Heart right ventricle (tissue), 16 donors: ENCODE results near the gene ATP2B3. TPM values are rescaled to one million over a fixed set of nuclear protein-coding genes. Genes with fewer than 3 reads are reported as not detected.

Experiments
- ATAC-seq, 8 donors: fragments of 200-7000 bp; cut with Tn5 transposase; one replicate each; pipeline ENCODE4 v1.9.1; 2020; ENCODE audit warnings: mild to moderate bottlenecking in 8 of 8, moderate library complexity in 8 of 8, moderate number of reproducible peaks in 1 of 8
- DNase-seq, 2 donors: peaks; one replicate each; pipeline ENCODE4 v3.0.0-alpha.2; 2020
- H3K27ac ChIP-seq, 10 donors: fragments of 200-600 bp; sonication (generic) in 2 of 10; one replicate each; pipeline versions ENCODE4 v1.5.0 to v1.8.0; 2020 to 2022; ENCODE audit warnings: mild to moderate bottlenecking in 3 of 10
- H3K27me3 ChIP-seq, 7 donors: fragments of 200-600 bp; one replicate each; pipeline ENCODE4 v1.8.0; 2021 to 2022; ENCODE audit warnings: mild to moderate bottlenecking in 2 of 7
- H3K36me3 ChIP-seq, 9 donors: fragments of 200-600 bp; sonication (generic) in 1 of 9; one replicate each; pipeline versions ENCODE4 v1.5.0 to v1.8.0; 2020 to 2022; ENCODE audit warnings: mild to moderate bottlenecking in 2 of 9
- H3K4me1 ChIP-seq, 9 donors: fragments of 200-600 bp; sonication (generic) in 1 of 9; one replicate each; pipeline versions ENCODE4 v1.5.0 to v1.8.0; 2020 to 2022; ENCODE audit warnings: mild to moderate bottlenecking in 4 of 9
- H3K4me3 ChIP-seq, 10 donors: fragments of 200-600 bp; sonication (generic) in 2 of 10; one replicate each; pipeline versions ENCODE4 v1.5.0 to v1.8.0; 2020 to 2022; ENCODE audit warnings: mild to moderate bottlenecking in 7 of 10, moderate library complexity in 2 of 10
- H3K9me3 ChIP-seq, 11 donors: fragments of 200-600 bp in 10 of 11; sonication (generic) in 2 of 11; one replicate each; pipeline versions ENCODE4 v1.5.0 to v1.8.0; 2013 to 2022; ENCODE audit warnings: mild to moderate bottlenecking in 2 of 11, control low read depth in 1 of 11, moderate library complexity in 1 of 11
- CTCF ChIP-seq, 9 donors: fragments of 200-600 bp; sonication (generic) in 2 of 9; IDR thresholded peaks; one replicate each; pipeline versions ENCODE4 v1.5.0 to v1.8.0; 2021 to 2022; ENCODE audit warnings: antibody characterized with exemption in 9 of 9, mild to moderate bottlenecking in 5 of 9, moderate library complexity in 1 of 9
- WGBS, 2 donors: extraction: QIAGEN DNeasy Blood & Tissue Kit; methylation state at CpG; one replicate each; pipeline ENCODE4 v1.1.7; 2013; ENCODE audit warnings: inconsistent platforms in 1 of 2; 5-methylcytosine and 5-hydroxymethylcytosine counted together
- intact Hi-C, 10 donors: fragments of 100-400 bp; cut with DNase I; formaldehyde crosslinking; loops; one replicate each; pipeline versions ENCODE4 v1.11.1 to v1.14.2; 2022
- polyA plus RNA-seq, 2 donors: library from polyadenylated mRNA; stranded (reverse); fragments of 200-250 nt; gene quantifications; one replicate each; pipeline ENCODE4 v1.2.3, GENCODE V29; 2013
- total RNA-seq, 10 donors: library from RNA; stranded (reverse); fragmentation: NEBNext Ultra II Directional in 3 of 10; extraction: Animal tissue kit (Norgen Biotek cat#: 25700) in 3 of 10; gene quantifications; one replicate each; pipeline versions ENCODE4 v1.2.1 to v1.2.4, GENCODE V29; 2021 to 2023
- donor health status: Arrhythmogenic right ventricular cardiomyopathy.
- donor health status: ischemic (EF 13 %, LVEDD 7.1; RV severe dilation, severe dysfunction).
- donor health status: healthy with polysubstance abuse.
- donor health status: DM: no; HTN: yes; CAD: no.
- donor health status: DM: no; HTN: no; CAD: no.
- donor health status: ischemic (EF 25% LVEDD 6.9; RV normal size, moderate dysfunction).
- donor health status: ischemic (EF 25% LVEDD 5.7; RV mildly dilated, moderate dysfunction).
- donor health status: healthy.
- donor health status: DM: yes; HTN: yes; CAD: no.
- donor health status: Ischemic cardiomyopathy.
- donor health status: ischemic (EF 35%, LVEDD 5.7; RV mildly dilated, moderate dysfunction).
- donor health status: nonischemic (EF 11% LVEDD 7.7; RV severe dilation, severe dysfunction).
- donor health status: DM: yes; HTN: yes; CAD: no.
- donor health status: PGD.
- donor health status: ischemic (EF 29% LVEDD 5.4; RV normal size, mild dysfunction).
- donor health status: nonischemic (EF 23%, LVEDD 6.1; RV moderate dilation, normal function).

The ATP2B3 gene
- total and polyA plus RNA-seq, 12 donors = not detected

- Histone ChIP-seq H3K4me1 (peaks cover 0 to 14% (median 0%) of the 10 kb centered on the region in 9 donors), H3K4me3 (no peak overlapping the region), H3K9me3 (no peaks in the 10 kb centered on the region), H3K27me3 (peaks cover 0 to 12% (median 0%) of the 10 kb centered on the region in 7 donors), H3K36me3 (peaks cover 0 to 75% (median 0%) of the 10 kb centered on the region in 9 donors), H3K27ac (peak overlapping the region in 8 of 10 donors; percentile 39 to 64 (median 59))
- no peak for DNase-seq
- intact Hi-C loops = no loop called here
- no peak for ATAC-seq
- WGBS, 2 donors = 95% methylated on average over 29 to 30 of the region's 30 CpGs
- no peak for TF ChIP-seq CTCF (IDR thresholded peaks at IDR 0.05)
Observed at GRCh38 chrX:153592091-153592833, 74.8 kb downstream of the ATP2B3 start.

- TF ChIP-seq CTCF (IDR thresholded peaks at IDR 0.05) = no peak
- intact Hi-C loops = no loop called here
- peaks cover 0 to 12% (median 0%) of the 10 kb centered on the region in 7 donors for H3K27me3 ChIP-seq
- H3K4me3 ChIP-seq = no peak overlapping the region
- peak; percentile 61 for DNase-seq
- peaks cover 0 to 14% (median 2%) of the 10 kb centered on the region in 9 donors for H3K4me1 ChIP-seq
- peak in 7 of 8 donors; percentile 65 to 90 (median 84) for ATAC-seq
- WGBS, 2 donors = 63 to 76% methylated on average over 11 to 12 of the region's 12 CpGs
- no peaks in the 10 kb centered on the region for H3K9me3 ChIP-seq
- H3K36me3 ChIP-seq = peaks cover 0 to 66% (median 0%) of the 10 kb centered on the region in 9 donors
- H3K27ac ChIP-seq = peak overlapping the region in 7 of 10 donors; percentile 40 to 64 (median 60)
Observed at GRCh38 chrX:153592966-153593688, 75.7 kb downstream of the ATP2B3 start.

GRCh38 chrX:153593811-153594500, 76.5 kb downstream of the ATP2B3 start:
- Histone ChIP-seq H3K4me3 (no peak overlapping the region), H3K9me3 (no peaks in the 10 kb centered on the region), H3K27ac (peak overlapping the region in 5 of 10 donors; percentile 10 to 64 (median 31)), H3K36me3 (peaks cover 0 to 59% (median 0%) of the 10 kb centered on the region in 9 donors), H3K27me3 (peaks cover 0 to 7% (median 0%) of the 10 kb centered on the region in 7 donors), H3K4me1 (peaks cover 0 to 16% (median 4%) of the 10 kb centered on the region in 9 donors)
- no peak for TF ChIP-seq CTCF (IDR thresholded peaks at IDR 0.05)
- 91% methylated on average over 22 of the region's 22 CpGs for WGBS, 2 donors
- ATAC-seq (no peak), DNase-seq (no peak)
- intact Hi-C loops = no loop called here

GRCh38 chrX:153595387-153595786, 77.9 kb downstream of the ATP2B3 start:
- ATAC-seq = no peak
- DNase-seq = no peak
- no peaks in the 10 kb centered on the region for H3K27me3 ChIP-seq
- H3K27ac ChIP-seq = peak overlapping the region in 2 of 10 donors; percentile 30 to 49
- no peaks in the 10 kb centered on the region for H3K9me3 ChIP-seq
- intact Hi-C loops = loop anchor here in 1 of 10 donors (5.0 kb wide), 1 partner anchor 112 kb away; no protein-coding TSS in a partner anchor
- peaks cover 0 to 52% (median 0%) of the 10 kb centered on the region in 9 donors for H3K36me3 ChIP-seq
- peaks cover 0 to 21% (median 5%) of the 10 kb centered on the region in 9 donors for H3K4me1 ChIP-seq
- WGBS, 2 donors = 93 to 100% methylated on average over 11 of the region's 11 CpGs
- H3K4me3 ChIP-seq = no peak overlapping the region
- TF ChIP-seq CTCF (IDR thresholded peaks at IDR 0.05) = no peak
